WERI-Rb-1 (cell line): Measurements from ENCODE around the gene GAN.

Source experiments
- DNase-seq: peaks from one replicate; pipeline ENCODE4 v3.0.0-alpha.2; 2020
- H3K27ac ChIP-seq: fragments of 250-450 bp; sonication (Bioruptor Pico); 2 replicates; pipeline ENCODE4 v1.5.1; 2020; ENCODE audit warnings: mild to moderate bottlenecking, moderate library complexity
- H3K27me3 ChIP-seq: fragments of 250-450 bp; sonication (Bioruptor Pico); 2 replicates; pipeline ENCODE4 v1.5.1; 2021; ENCODE audit warnings: mild to moderate bottlenecking, low read depth, moderate library complexity; ENCODE audit not compliant: insufficient read depth, severe bottlenecking
- H3K36me3 ChIP-seq: fragments of 250-450 bp; sonication (Bioruptor Pico); 2 replicates; pipeline ENCODE4 v1.5.1; 2020; ENCODE audit warnings: mild to moderate bottlenecking, moderate library complexity
- H3K4me3 ChIP-seq: 2 replicates; pipeline ENCODE4 v1.5.1; 2011; ENCODE audit warnings: low read depth, mild to moderate bottlenecking, control low read depth, low read length
- H3K9me3 ChIP-seq: fragments of 250-450 bp; sonication (Bioruptor Pico); 2 replicates; pipeline ENCODE4 v1.5.1; 2021; ENCODE audit warnings: mild to moderate bottlenecking, moderate library complexity; ENCODE audit not compliant: severe bottlenecking
- CTCF ChIP-seq: IDR thresholded peaks from 2 replicates; pipeline ENCODE4 v1.5.1; 2011; ENCODE audit warnings: low read depth, mild to moderate bottlenecking, control low read depth, inconsistent platforms, low read length

GAN gene

GRCh38 chr16:81424771-81425170 lies 110.0 kb downstream of the GAN start:
- Histone ChIP-seq H3K27me3 (no peaks in the 10 kb centered on the region), H3K9me3 (no peaks in the 10 kb centered on the region), H3K36me3 (no peaks in the 10 kb centered on the region), H3K27ac (no peak overlapping the region), H3K4me3 (no peak overlapping the region)
- TF ChIP-seq CTCF: no peak
- no peak for DNase-seq

DNA sequence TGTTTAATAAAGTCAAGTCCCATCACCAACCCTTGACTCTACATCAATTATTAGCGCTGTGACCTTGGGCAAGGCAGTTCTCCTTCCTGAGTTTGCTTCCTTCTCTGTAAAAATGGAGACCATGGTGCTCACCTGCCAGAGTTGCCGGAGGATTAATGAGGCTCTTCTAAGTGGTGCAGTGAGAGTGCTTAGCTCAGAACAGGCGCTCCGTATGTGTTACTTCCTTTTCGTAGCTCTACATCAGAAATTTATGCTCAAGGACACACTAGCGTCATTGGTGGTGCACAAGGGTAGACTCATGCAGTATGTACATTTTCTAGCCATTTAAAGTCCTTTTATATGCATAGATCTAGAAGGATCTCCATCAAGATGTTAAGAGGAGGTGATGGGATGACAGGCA lies 112.5 kb downstream of the GAN start:
- Histone ChIP-seq H3K4me3 (no peak overlapping the region), H3K9me3 (no peaks in the 10 kb centered on the region), H3K27ac (no peak overlapping the region), H3K36me3 (no peaks in the 10 kb centered on the region), H3K27me3 (no peaks in the 10 kb centered on the region)
- TF ChIP-seq CTCF: no peak
- DNase-seq: no peak

DNA sequence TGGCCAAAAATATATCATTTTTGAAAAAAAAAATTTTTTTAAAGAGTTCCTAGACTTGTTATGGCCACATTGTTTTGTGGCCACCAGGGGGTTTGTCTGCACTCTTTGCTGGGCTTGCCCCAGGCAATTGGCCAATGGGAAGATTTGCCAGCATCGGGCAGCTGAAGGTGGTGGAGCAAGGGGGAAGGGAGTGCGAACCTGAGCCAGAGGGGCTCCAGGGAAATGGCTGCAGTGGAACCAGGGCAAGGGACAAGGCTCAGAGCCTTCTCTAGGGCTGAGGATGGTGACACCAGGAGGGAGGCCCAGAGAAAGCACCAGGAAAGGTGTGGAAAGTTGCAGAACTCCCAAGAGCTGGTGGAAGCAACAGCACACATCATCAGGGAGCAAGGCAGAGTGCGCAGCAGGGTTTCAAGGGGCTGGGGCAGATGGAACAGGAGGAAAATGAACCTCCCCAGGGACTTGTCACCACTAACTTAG lies 114.3 kb downstream of the GAN start:
- Histone ChIP-seq H3K27me3 (no peaks in the 10 kb centered on the region), H3K36me3 (no peaks in the 10 kb centered on the region), H3K9me3 (no peaks in the 10 kb centered on the region), H3K4me3 (no peak overlapping the region), H3K27ac (no peak overlapping the region)
- no peak for TF ChIP-seq CTCF
- peak; percentile 16 for DNase-seq

DNA sequence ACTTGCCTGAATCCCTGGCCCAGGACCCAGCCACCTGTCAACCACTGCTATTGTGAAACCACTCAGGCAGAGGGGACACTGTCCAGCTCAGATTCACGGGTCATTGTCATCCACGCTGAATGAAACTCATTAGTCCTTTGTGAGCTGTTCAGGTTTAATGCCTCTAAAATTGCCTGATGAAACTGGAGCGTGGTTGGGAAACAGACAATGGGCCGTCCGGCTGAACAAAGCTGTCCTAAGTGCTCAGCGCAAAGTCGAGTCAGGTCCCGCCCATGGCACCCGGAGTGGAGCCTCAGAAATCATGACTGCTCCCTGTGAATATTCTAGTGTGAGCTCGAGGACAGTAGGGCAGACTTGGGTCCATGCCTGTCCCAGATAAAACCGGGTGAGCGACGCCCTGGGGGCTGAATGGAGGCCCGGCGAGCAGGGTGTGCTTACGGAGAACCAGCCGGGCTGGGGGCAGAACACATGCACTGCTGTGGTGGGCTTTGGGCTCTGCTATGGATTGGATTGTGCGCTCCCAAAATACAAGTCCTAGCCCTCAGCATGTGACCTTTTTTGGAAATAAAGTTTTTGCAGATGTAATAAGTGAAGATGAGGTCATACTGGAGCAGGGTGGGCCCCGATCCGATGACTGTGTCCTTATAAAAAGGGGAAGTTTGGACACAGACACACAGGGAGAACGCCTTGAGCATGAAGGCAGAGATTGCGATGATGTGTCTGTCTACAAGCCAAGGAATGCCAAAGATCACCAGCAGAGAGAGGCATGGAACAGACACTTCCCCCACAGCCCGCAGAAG lies 117.0 kb downstream of the GAN start:
- H3K4me3 ChIP-seq: no peak overlapping the region
- H3K36me3 ChIP-seq: no peaks in the 10 kb centered on the region
- no peaks in the 10 kb centered on the region for H3K9me3 ChIP-seq
- H3K27me3 ChIP-seq: no peaks in the 10 kb centered on the region
- DNase-seq: no peak
- no peak for TF ChIP-seq CTCF
- no peak overlapping the region for H3K27ac ChIP-seq

- DNase-seq: no peak
- no peak for TF ChIP-seq CTCF
- Histone ChIP-seq H3K4me3 (no peak overlapping the region), H3K36me3 (no peaks in the 10 kb centered on the region), H3K27me3 (no peaks in the 10 kb centered on the region), H3K27ac (no peak overlapping the region), H3K9me3 (no peaks in the 10 kb centered on the region)
Measured at GRCh38 chr16:81432937-81433557, 118.3 kb downstream of the GAN start.
